Nephron (organoid): ENCODE data around the gene GSTP1.
"Not testable (repeated sequence)": the region's sequence is repeated elsewhere in the genome, so short reads cannot be mapped to it uniquely, and the experiment has no call there.

ENCODE experiments used
- H3K27ac Mint-ChIP-seq, 3 experiments: 2 replicates each; pipeline ENCODE4 v1.8.0; 2020; ENCODE audit warnings: mixed read lengths in 3 of 3, mild to moderate bottlenecking in 2 of 3, moderate library complexity in 1 of 3
- H3K27me3 Mint-ChIP-seq: 2 replicates; pipeline ENCODE4 v1.8.0; 2021; ENCODE audit warnings: low read depth, mild to moderate bottlenecking, moderate library complexity, mixed read lengths
- H3K36me3 Mint-ChIP-seq: 2 replicates; pipeline ENCODE4 v1.8.0; 2020; ENCODE audit warnings: low read depth, mixed read lengths
- H3K4me1 Mint-ChIP-seq: 2 replicates; pipeline ENCODE4 v1.8.0; 2020; ENCODE audit warnings: mixed read lengths
- H3K4me3 Mint-ChIP-seq, 3 experiments: 2 replicates each; pipeline ENCODE4 v1.8.0; 2020; ENCODE audit warnings: mild to moderate bottlenecking in 3 of 3, mixed read lengths in 3 of 3, moderate library complexity in 2 of 3
- H3K9me3 Mint-ChIP-seq: 2 replicates; pipeline ENCODE4 v1.8.0; 2020; ENCODE audit warnings: mixed read lengths
- TF ChIP-seq, protein P1 (sequence below), 3 experiments: fragments of 200-600 bp; sonication (generic); IDR thresholded peaks; one replicate each; pipeline ENCODE4 v1.5.0; 2021; ENCODE audit warnings: antibody characterized with exemption in 3 of 3; ENCODE audit not compliant: unreplicated experiment in 3 of 3

GSTP1 gene

DNA sequence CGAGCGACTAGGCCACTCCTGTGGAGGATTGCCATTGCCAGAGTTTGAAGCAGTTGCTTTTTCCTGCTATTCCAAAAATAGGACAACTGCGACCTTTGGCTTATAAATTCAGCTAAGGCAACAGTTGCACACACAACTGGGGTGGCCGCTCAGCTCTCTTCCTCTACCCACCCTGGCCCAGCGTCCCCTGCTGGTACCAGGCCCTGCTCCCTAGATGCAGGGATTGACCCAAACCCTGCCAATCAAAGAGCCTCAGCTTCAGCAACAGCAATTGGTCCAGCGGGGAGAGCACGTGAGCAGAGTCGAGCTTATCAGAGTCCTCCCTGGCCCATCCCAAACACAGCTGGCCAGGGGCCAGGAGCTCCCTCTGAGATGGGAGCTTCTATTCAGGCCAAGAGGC lies 38.3 kb upstream of the GSTP1 start:
- peaks cover 5% of the 10 kb centered on the region for H3K27me3 Mint-ChIP-seq
- TF ChIP-seq, protein P1, sequence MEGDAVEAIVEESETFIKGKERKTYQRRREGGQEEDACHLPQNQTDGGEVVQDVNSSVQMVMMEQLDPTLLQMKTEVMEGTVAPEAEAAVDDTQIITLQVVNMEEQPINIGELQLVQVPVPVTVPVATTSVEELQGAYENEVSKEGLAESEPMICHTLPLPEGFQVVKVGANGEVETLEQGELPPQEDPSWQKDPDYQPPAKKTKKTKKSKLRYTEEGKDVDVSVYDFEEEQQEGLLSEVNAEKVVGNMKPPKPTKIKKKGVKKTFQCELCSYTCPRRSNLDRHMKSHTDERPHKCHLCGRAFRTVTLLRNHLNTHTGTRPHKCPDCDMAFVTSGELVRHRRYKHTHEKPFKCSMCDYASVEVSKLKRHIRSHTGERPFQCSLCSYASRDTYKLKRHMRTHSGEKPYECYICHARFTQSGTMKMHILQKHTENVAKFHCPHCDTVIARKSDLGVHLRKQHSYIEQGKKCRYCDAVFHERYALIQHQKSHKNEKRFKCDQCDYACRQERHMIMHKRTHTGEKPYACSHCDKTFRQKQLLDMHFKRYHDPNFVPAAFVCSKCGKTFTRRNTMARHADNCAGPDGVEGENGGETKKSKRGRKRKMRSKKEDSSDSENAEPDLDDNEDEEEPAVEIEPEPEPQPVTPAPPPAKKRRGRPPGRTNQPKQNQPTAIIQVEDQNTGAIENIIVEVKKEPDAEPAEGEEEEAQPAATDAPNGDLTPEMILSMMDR (IDR thresholded peaks at IDR 0.05; ENCODE audit: unreplicated experiment in 3 of 3) = peak in 1 of 3 experiments; percentile 18
- H3K9me3 Mint-ChIP-seq = no peaks in the 10 kb centered on the region
- H3K4me3 Mint-ChIP-seq = peak overlapping the region in 1 of 3 experiments; percentile 26
- peak overlapping the region; percentile 84 to 91 (median 87) for H3K27ac Mint-ChIP-seq
- no peaks in the 10 kb centered on the region for H3K36me3 Mint-ChIP-seq
- peaks cover 20% of the 10 kb centered on the region for H3K4me1 Mint-ChIP-seq

DNA sequence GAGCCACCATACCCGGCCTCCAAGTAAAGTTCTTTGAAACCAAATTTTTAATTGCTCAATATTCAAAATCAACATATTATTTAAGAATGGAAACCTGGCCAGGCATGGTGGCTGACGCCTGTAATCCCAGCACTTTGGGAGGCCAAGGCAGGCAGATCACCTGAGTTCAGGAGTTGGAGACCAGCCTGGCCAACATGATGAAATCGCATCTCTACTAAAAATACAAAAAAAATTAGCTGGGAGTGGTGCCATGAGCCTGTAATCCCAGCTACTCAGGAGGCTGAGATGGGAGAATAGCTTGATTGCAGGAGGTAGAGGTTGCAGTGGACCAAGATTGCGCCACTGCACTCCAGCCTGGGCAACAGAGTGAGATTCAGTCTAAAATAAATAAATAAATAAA lies 35.5 kb upstream of the GSTP1 start:
- Mint-ChIP-seq H3K27me3 (peaks cover 16% of the 10 kb centered on the region), H3K4me1 (peaks cover 20% of the 10 kb centered on the region)
- not testable (repeated sequence) for H3K9me3 Mint-ChIP-seq, H3K27ac Mint-ChIP-seq, H3K4me3 Mint-ChIP-seq, H3K36me3 Mint-ChIP-seq

DNA sequence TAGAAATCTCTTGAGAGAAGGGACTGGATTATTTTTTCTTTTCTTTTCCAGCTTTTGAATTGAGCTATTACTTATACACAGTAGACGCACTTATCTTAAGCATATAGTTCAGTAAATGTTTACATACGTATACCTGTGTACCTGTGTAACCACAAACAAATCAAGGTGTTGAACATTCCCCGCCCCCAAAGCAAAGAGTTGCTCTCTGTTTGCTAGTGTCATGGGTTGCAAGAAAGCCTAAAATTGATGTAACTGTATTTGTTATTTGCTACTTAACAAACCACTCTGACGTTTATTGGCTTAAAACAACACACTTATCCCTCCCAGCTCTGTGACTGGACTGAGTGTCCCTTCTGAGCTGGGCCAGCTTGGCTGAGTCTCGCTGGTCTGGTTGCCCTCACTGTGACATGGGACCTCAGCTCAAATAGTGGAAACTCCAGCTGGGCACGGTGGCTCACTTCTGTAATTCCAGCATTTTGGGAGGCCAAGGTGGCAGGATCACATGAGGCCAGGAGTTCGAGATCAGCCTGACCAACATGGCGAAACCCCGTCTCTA lies 35.0 kb upstream of the GSTP1 start:
- H3K4me1 Mint-ChIP-seq = peaks cover 20% of the 10 kb centered on the region
- TF ChIP-seq, protein P1 (IDR thresholded peaks at IDR 0.05; ENCODE audit: unreplicated experiment in 3 of 3) = no peak
- no peaks in the 10 kb centered on the region for H3K36me3 Mint-ChIP-seq
- peaks cover 16% of the 10 kb centered on the region for H3K27me3 Mint-ChIP-seq
- H3K9me3 Mint-ChIP-seq = peaks cover 9% of the 10 kb centered on the region
- no peak overlapping the region for H3K27ac Mint-ChIP-seq
- H3K4me3 Mint-ChIP-seq = no peak overlapping the region

DNA sequence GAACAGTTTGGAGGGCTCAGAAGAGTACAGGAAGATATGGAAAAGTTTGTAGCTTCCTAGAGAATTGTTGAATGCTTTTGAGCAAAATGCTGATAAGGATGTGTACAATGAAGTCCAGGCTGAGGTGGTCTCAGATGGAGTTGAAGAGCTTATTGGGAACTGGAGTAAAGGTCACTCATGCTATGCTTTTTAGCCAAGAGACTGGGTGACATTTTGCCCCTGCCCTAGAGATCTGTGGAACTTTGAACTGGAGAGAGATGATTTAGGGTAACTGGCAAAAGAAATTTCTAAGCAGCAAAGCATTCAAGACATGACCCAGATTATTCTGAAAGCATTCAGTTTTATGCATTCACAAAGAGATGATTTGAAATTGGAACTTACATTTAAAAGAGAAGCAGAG lies 32.5 kb upstream of the GSTP1 start:
- peaks cover 4% of the 10 kb centered on the region for H3K4me1 Mint-ChIP-seq
- TF ChIP-seq, protein P1 (IDR thresholded peaks at IDR 0.05; ENCODE audit: unreplicated experiment in 3 of 3) = no peak
- H3K4me3 Mint-ChIP-seq = no peak overlapping the region
- H3K36me3 Mint-ChIP-seq = no peaks in the 10 kb centered on the region
- peaks cover 16% of the 10 kb centered on the region for H3K27me3 Mint-ChIP-seq
- peaks cover 9% of the 10 kb centered on the region for H3K9me3 Mint-ChIP-seq
- no peak overlapping the region for H3K27ac Mint-ChIP-seq

DNA sequence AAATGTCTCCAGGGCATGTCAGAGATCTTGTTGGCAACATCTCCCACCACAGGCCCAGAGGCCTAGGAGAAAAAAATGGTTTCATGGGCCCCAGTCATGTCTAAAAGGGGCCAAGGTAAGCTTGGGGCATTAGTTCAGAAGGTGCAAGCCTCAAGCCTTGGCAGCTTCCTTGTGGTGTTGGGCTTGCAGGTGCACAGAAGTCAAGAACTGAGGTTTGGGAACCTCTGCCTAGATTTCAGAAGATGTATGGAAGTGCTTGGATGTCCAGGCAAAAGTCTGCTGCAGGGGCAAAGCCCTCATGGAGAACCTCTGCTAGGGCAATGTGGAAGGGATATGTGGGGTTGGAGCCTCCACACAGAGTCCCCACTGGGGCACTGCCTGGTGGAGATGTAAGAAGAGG lies 31.9 kb upstream of the GSTP1 start:
- not testable (repeated sequence) for H3K9me3 Mint-ChIP-seq, H3K27ac Mint-ChIP-seq, H3K4me3 Mint-ChIP-seq, H3K4me1 Mint-ChIP-seq, H3K36me3 Mint-ChIP-seq
- peaks cover 16% of the 10 kb centered on the region for H3K27me3 Mint-ChIP-seq

DNA sequence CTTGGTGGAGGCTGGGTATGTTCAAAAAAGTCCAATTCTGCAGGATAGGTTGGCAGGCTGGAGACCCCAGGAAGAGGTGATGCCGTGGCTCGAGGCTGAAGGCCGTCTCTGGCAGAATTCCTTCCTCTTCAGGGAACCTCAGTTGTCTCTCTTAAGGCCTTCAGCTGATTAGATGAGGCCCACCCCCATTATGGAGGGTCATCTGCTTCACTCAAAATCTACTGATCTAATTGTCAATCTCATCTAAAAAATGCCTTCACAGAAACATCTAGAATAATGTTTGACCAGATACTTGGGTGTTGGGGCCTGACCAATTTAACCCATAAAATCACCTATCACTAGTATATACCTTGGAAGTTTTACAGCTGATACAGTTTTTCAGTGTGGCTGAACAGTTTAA lies 27.4 kb upstream of the GSTP1 start:
- no peak overlapping the region for H3K4me3 Mint-ChIP-seq
- peaks cover 3% of the 10 kb centered on the region for H3K9me3 Mint-ChIP-seq
- TF ChIP-seq, protein P1 (IDR thresholded peaks at IDR 0.05; ENCODE audit: unreplicated experiment in 3 of 3) = no peak
- H3K27ac Mint-ChIP-seq = peak overlapping the region in 2 of 3 experiments; percentile 1 to 14
- H3K4me1 Mint-ChIP-seq = peaks cover 17% of the 10 kb centered on the region
- no peaks in the 10 kb centered on the region for H3K36me3 Mint-ChIP-seq
- H3K27me3 Mint-ChIP-seq = peaks cover 16% of the 10 kb centered on the region

DNA sequence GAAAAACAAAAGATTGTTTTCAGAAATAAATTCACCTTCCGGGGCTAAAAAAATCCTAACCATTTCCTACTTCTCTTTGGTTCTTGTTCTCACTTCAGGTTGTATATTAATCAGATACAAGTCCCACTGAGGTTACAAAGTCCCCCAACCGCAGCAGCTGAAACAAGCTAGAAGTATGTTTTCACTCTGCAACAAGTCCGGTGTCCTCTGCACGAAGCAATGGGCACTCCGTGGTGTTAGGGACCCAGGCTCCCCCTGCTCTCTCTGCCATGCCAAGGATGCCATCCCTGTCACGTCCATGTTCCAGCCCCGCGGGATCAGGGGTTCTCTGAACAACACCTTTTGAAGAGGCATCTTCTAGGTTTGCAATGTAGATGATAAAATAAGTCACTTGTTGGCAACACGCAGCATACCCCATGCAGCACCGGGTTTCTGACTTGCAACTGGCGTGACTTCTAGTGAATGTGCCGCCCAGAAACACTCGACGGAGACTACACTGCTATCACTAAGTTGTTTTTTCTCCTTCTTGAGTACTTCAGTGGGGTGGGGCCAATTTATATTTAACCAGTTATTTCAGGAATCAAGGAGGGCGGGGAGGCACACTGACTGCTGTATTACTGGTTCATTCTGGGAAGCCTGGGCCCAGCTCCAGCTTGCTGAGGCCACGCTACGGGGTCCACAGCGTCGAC lies 25.4 kb upstream of the GSTP1 start:
- no peaks in the 10 kb centered on the region for H3K36me3 Mint-ChIP-seq
- TF ChIP-seq, protein P1 (IDR thresholded peaks at IDR 0.05; ENCODE audit: unreplicated experiment in 3 of 3) = no peak
- peaks cover 31% of the 10 kb centered on the region for H3K4me1 Mint-ChIP-seq
- H3K27ac Mint-ChIP-seq = peak overlapping the region; percentile 90 to 98 (median 93)
- H3K27me3 Mint-ChIP-seq = peaks cover 5% of the 10 kb centered on the region
- H3K4me3 Mint-ChIP-seq = peak overlapping the region; percentile 11 to 46 (median 40)
- H3K9me3 Mint-ChIP-seq = no peaks in the 10 kb centered on the region
